Fibroblast of the conjunctiva (primary cell): ENCODE results near the gene ALDH16A1.
"Not testable (repeated sequence)": the region's sequence is repeated elsewhere in the genome, so short reads cannot be mapped to it uniquely, and the experiment has no call there.

Experiments used
- DNase-seq: peaks from one replicate; pipeline ENCODE4 v3.0.0-alpha.2; 2010; ENCODE audit warnings: low read depth

The ALDH16A1 gene

GRCh38 chr19:49441210-49441959, 11.6 kb upstream of the ALDH16A1 start, which contains the start of gene SLC17A7:
SLC17A7 (minus strand) TSS chr19:49441527; CDS start chr19:49441379, 148 bp downstream.
- DNase-seq, result no peak

- no peak for DNase-seq
These were observed 11.1 kb upstream of the ALDH16A1 start for GRCh38 chr19:49441960-49442350.

GRCh38 chr19:49442354-49442753, 10.7 kb upstream of the ALDH16A1 start:
- DNase-seq, result no peak

DNA sequence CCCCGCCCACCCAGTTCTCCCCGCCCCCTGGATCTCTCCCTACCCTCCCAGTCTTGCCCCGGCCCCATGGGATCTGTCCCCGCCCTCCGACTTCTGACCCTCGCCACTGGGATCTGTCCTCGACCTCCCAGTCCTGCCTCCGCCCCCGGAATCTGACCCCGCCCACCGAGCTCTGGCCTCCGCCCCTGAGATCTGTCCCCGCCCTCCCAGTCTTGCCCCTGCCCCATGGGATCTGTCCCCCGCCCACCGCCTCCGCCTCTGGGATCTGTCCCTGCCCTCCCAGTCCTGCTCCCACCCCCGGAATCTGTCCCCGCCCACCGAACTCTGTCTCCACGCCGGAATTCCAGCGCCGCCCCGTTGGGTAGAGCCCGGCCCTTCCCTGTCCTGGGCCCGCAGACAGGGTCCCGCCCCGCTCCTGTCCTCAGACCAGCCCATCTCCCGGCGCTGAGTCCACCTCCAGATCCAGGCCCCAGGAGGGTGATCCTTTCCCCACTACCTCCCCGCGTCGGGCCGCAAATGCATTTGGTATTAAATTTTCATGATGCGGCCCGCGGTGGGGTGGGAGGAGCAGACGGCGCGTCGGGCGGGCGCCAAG, 10.2 kb upstream of the ALDH16A1 start:
- DNase-seq, result peak; percentile 70

DNA sequence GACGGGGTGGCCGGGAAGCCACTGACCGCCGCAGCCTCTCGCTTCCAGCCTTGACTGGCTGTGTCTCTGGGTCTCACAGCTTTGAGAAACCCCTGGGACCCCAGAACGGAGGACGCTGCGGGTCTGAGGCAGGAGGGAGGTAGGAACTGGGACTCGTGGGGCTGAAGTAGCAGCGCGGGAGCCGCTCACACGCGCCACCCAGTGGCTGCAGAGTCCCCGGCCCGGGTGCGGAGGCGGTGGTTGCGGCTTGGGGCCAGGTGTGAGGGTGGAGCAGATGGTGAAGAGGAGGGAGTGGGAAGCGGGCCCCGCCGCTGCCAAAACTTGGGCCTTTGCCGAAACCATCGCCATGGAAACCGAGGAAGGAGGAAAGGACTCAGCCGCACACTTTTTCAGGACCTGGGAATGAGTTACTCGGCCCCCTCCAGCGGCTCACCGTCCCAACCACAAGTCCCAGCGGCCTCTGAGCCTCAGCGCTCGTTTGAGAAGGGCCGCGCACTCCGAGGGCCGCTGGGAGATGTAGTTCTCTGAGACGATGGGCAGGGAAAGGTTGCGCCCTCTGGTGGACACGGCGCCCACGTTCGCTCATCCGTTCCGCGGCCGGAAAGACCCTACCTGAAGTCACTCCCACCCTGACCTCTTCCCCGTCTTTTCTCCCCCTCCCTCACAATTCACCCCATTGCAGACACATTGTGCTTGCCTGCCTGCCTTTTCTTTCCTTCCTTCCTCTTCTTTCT, 9.5 kb upstream of the ALDH16A1 start:
- peak; percentile 94 for DNase-seq

DNA sequence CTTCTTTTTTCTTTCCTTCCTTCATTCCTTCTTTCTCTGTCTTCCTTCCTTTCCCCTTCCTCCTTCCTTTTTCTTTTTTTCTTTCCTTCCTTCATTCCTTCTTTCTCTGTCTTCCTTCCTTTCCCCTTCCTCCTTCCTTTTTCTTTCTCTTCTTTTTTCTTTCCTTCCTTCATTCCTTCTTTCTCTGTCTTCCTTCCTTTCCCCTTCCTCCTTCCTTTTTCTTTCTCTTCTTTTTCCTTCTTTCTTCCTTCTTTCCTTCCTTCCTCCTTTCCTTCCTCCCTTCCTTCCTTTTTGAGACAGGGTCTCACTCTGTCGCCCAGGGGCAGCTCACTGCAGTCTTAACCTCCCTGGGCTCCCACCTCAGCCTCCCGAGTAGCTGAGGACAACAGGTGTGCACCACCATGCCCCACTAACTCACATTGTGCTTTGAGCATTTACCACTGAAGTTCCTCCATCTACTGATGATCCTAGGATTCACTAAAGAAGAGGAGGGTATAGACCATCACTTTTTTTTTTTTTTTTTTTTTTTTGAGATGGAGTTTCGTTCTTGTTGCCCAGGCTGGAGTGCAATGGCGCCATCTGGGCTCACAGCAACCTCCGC, 8.8 kb upstream of the ALDH16A1 start:
- DNase-seq, result not testable (repeated sequence)

GRCh38 chr19:49445997-49446396, 7.0 kb upstream of the ALDH16A1 start:
- no peak for DNase-seq

GRCh38 chr19:49447485-49448431, 5.3 kb upstream of the ALDH16A1 start:
- DNase-seq, result no peak

- DNase-seq, result no peak
These were observed 4.6 kb upstream of the ALDH16A1 start for GRCh38 chr19:49448432-49448786.

GRCh38 chr19:49450405-49450804, 2.6 kb upstream of the ALDH16A1 start:
- no peak for DNase-seq

DNA sequence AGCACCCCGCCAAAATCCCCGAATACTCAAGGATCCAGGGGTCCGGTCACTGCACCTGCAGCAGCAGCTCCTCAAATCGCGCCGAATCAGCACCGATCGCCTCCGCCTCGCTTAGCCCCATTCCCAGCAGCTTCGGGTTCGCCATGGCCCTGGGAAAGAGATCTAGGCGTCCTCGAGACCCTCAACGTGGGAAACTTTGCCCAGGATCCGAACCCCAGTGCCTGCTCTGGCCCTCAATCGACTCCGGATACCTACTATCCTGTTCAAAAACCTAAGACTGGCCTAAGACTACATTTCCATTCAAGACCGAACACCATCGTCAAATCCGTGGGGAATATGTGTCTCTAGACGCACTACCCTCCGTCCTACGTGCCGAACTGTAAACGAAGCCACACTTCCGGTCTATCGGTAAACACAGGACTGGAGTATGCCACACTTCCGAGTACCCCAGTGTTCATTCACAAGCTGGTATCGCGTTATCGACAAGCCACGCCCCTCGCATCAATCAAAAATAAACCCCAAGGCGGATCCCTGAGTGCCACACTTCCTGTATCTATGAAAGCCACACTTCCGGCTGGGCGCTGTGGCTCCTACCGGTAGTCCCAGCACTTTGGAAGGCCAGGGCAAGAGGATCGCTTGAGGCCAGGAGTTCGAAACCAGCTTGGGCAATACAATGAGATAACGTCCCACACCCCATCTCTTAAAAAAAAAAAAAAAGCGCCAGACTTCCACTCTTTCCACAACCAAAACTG, 1.4 kb upstream of the ALDH16A1 start, which contains the start of gene PIH1D1:
TSS of gene PIH1D1 (minus strand) at position 385 of the 752 bp plus-strand sequence. CDS start at position 145, 240 bp downstream.
- peak; percentile 99 for DNase-seq

DNA sequence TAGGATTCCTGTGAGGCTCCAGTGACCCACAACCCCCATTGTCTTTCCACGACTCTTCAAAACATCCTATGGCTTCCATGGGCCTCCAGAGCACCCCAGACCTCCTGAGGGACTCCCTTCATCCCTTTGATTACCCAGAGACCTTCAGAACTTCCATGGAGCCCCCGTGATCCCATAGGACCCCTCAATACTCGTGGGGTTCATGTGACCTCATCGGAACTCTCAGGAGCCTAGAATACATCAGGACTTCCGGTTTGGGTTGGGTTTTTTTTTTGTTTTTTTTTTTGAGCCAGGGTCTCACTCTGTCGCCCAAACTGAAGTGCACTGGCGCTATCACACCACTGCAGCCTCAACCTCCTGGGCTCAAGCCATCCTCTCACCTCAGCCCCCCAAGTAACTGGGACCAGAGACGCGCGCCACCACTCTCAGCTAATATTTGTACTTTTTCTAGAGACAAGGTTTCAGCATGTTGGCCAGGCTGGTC, 774 bp downstream of the ALDH16A1 start:
- DNase-seq, result no peak

- no peak for DNase-seq
These were observed 2.7 kb downstream of the ALDH16A1 start for GRCh38 chr19:49455773-49456172.

GRCh38 chr19:49456326-49456725, 3.3 kb downstream of the ALDH16A1 start:
- DNase-seq, result no peak

- DNase-seq, result no peak
These were observed 5.5 kb downstream of the ALDH16A1 start for GRCh38 chr19:49458567-49458903.

GRCh38 chr19:49459388-49459787, 6.4 kb downstream of the ALDH16A1 start:
- no peak for DNase-seq

DNA sequence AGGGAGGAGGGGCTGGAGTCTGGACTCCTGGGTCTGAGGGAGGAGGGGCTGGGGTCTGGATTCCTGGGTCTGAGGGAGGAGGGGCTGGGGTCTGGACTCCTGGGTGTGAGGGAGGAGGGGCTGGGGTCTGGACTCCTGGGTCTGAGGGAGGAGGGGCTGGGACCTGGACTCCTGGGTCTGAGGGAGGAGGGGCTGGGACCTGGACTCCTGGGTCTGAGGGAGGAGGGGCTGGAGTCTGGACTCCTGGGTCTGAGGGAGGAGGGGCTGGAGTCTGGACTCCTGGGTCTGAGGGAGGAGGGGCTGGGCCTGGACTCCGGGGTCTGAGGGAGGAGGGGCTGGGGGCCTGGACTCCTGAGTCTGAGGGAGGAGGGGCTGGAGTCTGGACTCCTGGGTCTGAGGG, 8.1 kb downstream of the ALDH16A1 start:
- not testable (repeated sequence) for DNase-seq

DNA sequence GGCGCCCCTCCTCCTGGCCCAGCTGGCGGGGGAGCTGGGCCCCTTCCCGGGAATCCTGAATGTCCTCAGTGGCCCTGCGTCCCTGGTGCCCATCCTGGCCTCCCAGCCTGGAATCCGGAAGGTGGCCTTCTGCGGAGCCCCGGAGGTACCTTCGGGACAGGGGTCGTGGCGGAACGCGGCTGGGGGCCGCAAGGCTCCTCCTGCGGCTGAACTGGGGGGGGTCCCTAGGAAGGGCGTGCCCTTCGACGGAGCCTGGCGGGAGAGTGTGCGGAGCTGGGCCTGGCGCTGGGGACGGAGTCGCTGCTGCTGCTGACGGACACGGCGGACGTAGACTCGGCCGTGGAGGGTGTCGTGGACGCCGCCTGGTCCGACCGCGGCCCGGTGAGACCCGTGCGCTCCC, 8.6 kb downstream of the ALDH16A1 start:
- DNase-seq, result no peak

- DNase-seq, result no peak
These were observed 9.5 kb downstream of the ALDH16A1 start for GRCh38 chr19:49462492-49462891.

GRCh38 chr19:49463960-49464740, 11.1 kb downstream of the ALDH16A1 start:
- no peak for DNase-seq
